ENCODE measurements around the gene ZMAT3. TPM values are rescaled to one million over a fixed set of nuclear protein-coding genes. Genes with fewer than 3 reads are reported as not detected.
A peak's percentile ranks its signal among the peaks of the same experiment; 100 is the strongest.
"Not testable (repeated sequence)": the region's sequence is repeated elsewhere in the genome, so short reads cannot be mapped to it uniquely, and the experiment has no call there.

ZMAT3 gene
- total RNA-seq, 2 experiments from 2014 or later = 9.5 to 9.9 TPM

DNA sequence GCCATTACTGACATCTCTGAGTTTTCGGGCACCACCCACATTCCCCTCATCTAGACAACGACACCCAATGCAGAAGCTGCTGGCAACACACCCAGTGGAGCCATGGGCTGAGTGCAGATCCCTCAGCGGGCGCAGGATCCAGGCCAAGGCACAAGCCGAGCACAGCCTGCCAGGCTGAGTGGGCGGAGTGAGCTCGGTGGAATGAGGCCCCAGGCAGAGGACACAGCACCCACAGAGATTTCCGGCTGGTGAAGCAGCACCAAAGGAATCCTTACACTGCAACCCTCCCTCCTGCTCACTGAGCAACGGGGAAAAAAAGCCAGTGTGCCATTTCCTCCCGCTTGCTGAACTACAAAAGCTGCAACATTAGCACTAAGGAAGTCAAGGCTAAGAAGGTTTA, 34.3 kb downstream of the ZMAT3 start:
- POLR2A ChIA-PET = interaction anchor here (0.6 kb wide), 1 partner anchor 9 kb away, joined by 3 read pairs; no protein-coding TSS in a partner anchor
- intact Hi-C loops (cut with DNase I, micrococcal nuclease) = no loop called here
- CTCF ChIA-PET = interaction anchor here (0.5 to 2.0 kb wide), 9 partner anchors 10 to 524 kb away, joined by 3 to 6 read pairs (median 4); no protein-coding TSS in a partner anchor

DNA sequence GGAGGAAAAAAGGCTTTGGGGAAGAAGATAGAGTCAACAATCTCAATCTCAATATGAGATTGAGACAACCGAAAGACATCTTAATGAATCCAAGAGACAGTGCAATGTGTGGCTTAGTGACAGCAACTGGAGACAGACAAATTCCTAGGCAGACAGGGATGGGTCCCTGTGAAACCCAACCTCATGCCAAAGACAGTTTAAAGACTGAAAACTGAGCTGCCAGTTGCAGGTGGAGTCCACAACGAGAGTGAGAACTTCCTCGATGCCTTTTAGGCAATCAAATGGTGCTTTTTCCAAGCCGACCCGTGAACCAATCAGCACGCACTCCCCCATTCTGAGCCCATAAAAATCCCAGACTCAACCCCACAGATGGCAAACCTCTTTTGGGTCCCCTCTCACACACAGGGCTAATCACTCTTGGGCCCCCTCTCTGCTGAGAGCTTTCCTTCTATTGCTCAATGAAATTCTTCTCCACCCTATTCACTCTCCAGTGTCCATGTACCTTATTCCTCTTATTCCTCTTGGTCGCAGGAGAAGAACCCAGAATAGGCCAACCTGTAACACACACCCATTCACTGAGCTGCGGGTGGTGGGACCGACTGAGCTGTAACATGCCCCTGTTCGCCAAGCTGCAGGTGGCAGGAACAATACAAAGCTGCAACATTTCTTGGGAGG, 34.8 kb downstream of the ZMAT3 start:
- intact Hi-C loops (cut with DNase I, micrococcal nuclease) = no loop called here
- DNase-seq = no peak
- Mint-ChIP-seq H3K27me3 (no peaks in the 10 kb centered on the region), H3K9me3 (ENCODE audit: low read depth) (peaks cover 13% of the 10 kb centered on the region), H3K4me3 (peak overlapping the region; percentile 60), H3K27ac (peak overlapping the region; percentile 90), H3K4me1 (peaks cover 3% of the 10 kb centered on the region), H3K36me3 (ENCODE audit: low read depth) (peaks cover 24% of the 10 kb centered on the region)
- CTCF ChIA-PET = interaction anchor here (1.2 to 2.0 kb wide), 4 partner anchors 9 to 285 kb away, joined by 3 to 5 read pairs (median 4); no protein-coding TSS in a partner anchor
- no peak for ATAC-seq
- POLR2A ChIA-PET = interaction anchor here (0.6 kb wide), 2 partner anchors 10 to 14 kb away, joined by 3 read pairs; no protein-coding TSS in a partner anchor

More for the DNA sequence above, 34.3 kb downstream of the ZMAT3 start:
- no peaks in the 10 kb centered on the region for H3K27me3 Mint-ChIP-seq
- peaks cover 3% of the 10 kb centered on the region for H3K4me1 Mint-ChIP-seq
- peak overlapping the region; percentile 60 for H3K4me3 Mint-ChIP-seq
- H3K36me3 Mint-ChIP-seq (ENCODE audit: low read depth) = peaks cover 28% of the 10 kb centered on the region
- peak overlapping the region; percentile 90 for H3K27ac Mint-ChIP-seq
- peak; percentile 98 for ATAC-seq
- peaks cover 13% of the 10 kb centered on the region for H3K9me3 Mint-ChIP-seq (ENCODE audit: low read depth)
- peak; percentile 83 for DNase-seq

DNA sequence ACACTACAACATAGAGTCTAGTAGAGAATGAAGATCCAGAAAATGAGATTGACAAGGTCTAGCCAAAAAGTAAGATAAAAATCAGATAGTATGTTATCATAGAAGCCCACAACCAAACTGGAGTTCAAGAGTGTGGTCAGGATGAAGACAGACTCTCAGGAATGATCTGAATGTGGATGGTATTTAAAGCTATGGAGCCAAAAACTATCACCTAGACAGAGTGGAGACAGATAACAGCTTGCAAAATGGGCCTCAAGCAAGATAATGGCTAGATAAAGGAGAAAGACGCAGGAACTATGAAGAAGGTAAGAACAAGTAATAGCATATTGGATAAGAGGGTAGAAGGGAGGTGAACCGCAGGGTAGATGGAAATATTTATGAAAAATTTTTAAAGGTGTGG, 35.4 kb downstream of the ZMAT3 start:
- ChIA-PET CTCF (no interaction called here), POLR2A (interaction anchor here (0.6 kb wide), 1 partner anchor 14 kb away, joined by 3 read pairs; no protein-coding TSS in a partner anchor)
- ATAC-seq (no peak), DNase-seq (no peak)
- intact Hi-C loops (cut with DNase I, micrococcal nuclease) = no loop called here
- Mint-ChIP-seq H3K4me3 (no peak overlapping the region), H3K9me3 (ENCODE audit: low read depth) (peaks cover 9% of the 10 kb centered on the region), H3K4me1 (peaks cover 3% of the 10 kb centered on the region), H3K27me3 (no peaks in the 10 kb centered on the region), H3K36me3 (ENCODE audit: low read depth) (peaks cover 19% of the 10 kb centered on the region), H3K27ac (no peak overlapping the region)

DNA sequence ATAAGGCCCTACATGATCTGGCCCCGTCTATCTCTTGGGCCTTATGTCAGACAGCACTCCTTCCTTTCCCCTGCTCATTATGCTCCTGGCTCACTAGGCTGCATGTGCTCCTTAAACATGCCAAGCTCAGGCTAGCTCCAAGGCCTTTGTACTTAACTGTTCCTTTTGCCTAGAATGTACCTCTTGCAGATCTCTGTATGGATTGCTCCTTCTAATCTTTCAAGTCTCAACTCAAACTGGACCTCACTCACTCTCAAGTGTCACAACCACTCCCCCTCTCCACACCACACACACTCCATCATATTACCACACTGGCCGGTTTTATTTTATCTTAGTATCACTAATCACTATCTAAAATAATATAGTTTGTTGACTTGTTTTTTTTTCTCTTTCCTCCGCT, 36.4 kb downstream of the ZMAT3 start:
- CTCF ChIA-PET = interaction anchor here (0.6 kb wide), 1 partner anchor 11 kb away, joined by 4 read pairs; no protein-coding TSS in a partner anchor
- Mint-ChIP-seq H3K9me3 (ENCODE audit: low read depth) (peaks cover 3% of the 10 kb centered on the region), H3K27me3 (no peaks in the 10 kb centered on the region), H3K36me3 (ENCODE audit: low read depth) (peaks cover 15% of the 10 kb centered on the region), H3K27ac (no peak overlapping the region), H3K4me1 (peaks cover 3% of the 10 kb centered on the region), H3K4me3 (no peak overlapping the region)
- DNase-seq = no peak
- intact Hi-C loops (cut with DNase I, micrococcal nuclease) = no loop called here
- POLR2A ChIA-PET = no interaction called here
- ATAC-seq = no peak

DNA sequence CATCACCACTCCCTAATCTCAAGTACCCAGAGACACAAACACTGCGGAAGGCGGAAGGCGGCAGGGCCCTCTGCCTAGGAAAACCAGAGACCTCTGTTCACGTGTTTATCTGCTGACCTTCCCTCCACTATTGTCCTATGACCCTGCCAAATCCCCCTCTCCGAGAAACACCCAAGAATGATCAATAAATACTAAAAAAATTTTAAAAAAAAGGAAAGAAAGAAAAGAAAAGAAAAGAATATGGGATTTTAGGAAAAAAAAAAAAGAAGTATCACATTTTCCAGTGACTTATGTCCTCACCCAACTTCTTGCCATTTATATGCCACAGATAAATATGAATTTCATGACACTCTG, 38.3 kb downstream of the ZMAT3 start:
- DNase-seq; H3K9me3 Mint-ChIP-seq (ENCODE audit: low read depth); H3K27ac Mint-ChIP-seq; intact Hi-C loops (cut with DNase I, micrococcal nuclease); H3K36me3 Mint-ChIP-seq (ENCODE audit: low read depth); POLR2A ChIA-PET; H3K4me3 Mint-ChIP-seq; CTCF ChIA-PET; ATAC-seq; H3K27me3 Mint-ChIP-seq; H3K4me1 Mint-ChIP-seq: not testable (repeated sequence)

DNA sequence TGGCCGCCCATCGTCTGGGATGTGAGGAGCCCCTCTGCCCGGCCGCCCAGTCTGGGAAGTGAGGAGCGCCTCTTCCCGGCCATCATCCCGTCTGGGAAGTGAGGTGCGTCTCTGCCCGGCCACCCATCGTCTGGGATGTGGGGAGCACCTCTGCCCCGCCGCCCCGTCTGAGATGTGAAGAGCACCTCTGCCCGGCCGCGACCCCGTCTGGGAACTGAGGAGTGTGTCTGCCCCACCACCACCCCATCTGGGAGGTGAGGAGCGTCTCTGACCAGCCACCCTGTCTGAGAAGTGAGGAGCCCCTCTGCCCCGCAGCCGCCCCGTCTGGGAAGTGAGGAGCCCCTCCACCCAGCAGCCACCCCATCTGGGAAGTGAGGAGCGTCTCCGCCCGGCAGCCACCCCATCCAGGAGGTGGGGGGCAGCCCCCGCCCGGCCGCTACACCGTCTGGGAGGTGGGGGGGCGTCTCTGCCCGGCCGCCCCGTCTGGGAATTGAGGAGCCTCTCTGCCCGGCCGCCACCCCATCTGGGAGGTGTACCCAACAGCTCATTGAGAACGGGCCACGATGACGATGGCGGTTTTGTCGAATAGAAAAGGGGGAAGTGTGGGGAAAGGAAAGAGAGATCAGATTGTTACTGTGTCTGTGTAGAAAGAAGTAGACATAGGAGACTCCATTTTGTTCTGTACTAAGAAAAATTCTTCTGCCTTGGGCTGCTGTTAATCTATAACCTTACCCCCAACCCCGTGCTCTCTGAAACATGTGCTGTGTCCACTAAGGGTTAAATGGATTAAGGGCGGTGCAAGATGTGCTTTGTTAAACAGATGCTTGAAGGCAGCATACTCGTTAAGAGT, 38.9 kb downstream of the ZMAT3 start:
- intact Hi-C loops (cut with DNase I, micrococcal nuclease); H3K4me3 Mint-ChIP-seq; H3K9me3 Mint-ChIP-seq (ENCODE audit: low read depth); DNase-seq; H3K27ac Mint-ChIP-seq; CTCF ChIA-PET; ATAC-seq; POLR2A ChIA-PET; H3K36me3 Mint-ChIP-seq (ENCODE audit: low read depth); H3K27me3 Mint-ChIP-seq: not testable (repeated sequence)
- H3K4me1 Mint-ChIP-seq = peaks cover 14% of the 10 kb centered on the region

DNA sequence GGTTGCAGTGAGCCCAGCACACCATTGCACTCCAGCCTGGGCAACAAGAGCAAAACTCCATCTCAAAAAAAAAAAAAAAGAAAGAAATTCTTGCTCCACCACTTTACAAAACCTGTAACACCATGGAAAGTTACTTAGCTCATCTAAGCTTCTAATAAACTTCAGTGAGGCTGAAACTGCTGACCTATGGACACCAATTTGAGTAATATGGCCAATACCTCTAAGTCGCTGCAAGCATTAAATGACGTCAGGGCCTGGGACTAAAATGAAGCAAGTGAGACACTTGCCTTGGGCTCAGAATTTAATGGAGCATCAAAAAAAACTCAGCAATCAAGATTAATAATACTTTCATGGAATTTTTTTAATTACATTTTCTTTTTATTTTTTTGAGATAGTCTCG, 42.5 kb downstream of the ZMAT3 start:
- ATAC-seq (no peak), DNase-seq (no peak)
- intact Hi-C loops (cut with DNase I, micrococcal nuclease) = no loop called here
- Mint-ChIP-seq H3K27me3 (no peaks in the 10 kb centered on the region), H3K27ac (no peak overlapping the region), H3K9me3 (ENCODE audit: low read depth) (no peaks in the 10 kb centered on the region), H3K4me3 (no peak overlapping the region), H3K4me1 (peaks cover 24% of the 10 kb centered on the region), H3K36me3 (ENCODE audit: low read depth) (peaks cover 3% of the 10 kb centered on the region)
- CTCF ChIA-PET = interaction anchor here (1.1 to 2.1 kb wide), 2 partner anchors 9 to 14 kb away, joined by 5 to 10 read pairs; no protein-coding TSS in a partner anchor
- POLR2A ChIA-PET = no interaction called here

DNA sequence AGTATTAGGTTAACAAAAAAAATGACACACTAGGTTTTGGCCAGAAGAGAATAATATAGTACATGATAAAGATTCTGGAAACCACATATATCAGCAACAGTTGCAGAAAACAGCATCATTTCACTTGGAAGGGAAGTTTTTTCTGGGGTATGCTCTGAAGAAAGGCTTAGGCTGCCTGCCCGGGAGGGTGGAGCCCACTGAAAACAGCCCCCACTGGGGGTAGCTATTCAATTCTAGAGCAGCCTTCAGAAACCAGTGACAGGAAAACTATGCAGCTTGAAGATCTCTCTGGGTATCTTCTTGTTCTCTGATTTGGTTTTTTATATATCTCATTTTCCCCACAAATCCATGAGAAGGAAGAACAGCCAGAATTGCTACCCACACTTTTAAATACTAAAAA, 43.2 kb downstream of the ZMAT3 start:
- H3K27me3 Mint-ChIP-seq = no peaks in the 10 kb centered on the region
- DNase-seq (no peak), ATAC-seq (no peak)
- intact Hi-C loops (cut with DNase I, micrococcal nuclease) = no loop called here
- no peaks in the 10 kb centered on the region for H3K9me3 Mint-ChIP-seq (ENCODE audit: low read depth)
- POLR2A ChIA-PET = interaction anchor here (1.2 kb wide), 1 partner anchor 43 kb away, joined by 5 read pairs; no protein-coding TSS in a partner anchor
- no peak overlapping the region for H3K4me3 Mint-ChIP-seq
- peaks cover 24% of the 10 kb centered on the region for H3K4me1 Mint-ChIP-seq
- no peak overlapping the region for H3K27ac Mint-ChIP-seq
- CTCF ChIA-PET = interaction anchor here (1.1 to 2.1 kb wide), 2 partner anchors 9 to 13 kb away, joined by 5 to 10 read pairs; no protein-coding TSS in a partner anchor
- H3K36me3 Mint-ChIP-seq (ENCODE audit: low read depth) = peaks cover 3% of the 10 kb centered on the region

DNA sequence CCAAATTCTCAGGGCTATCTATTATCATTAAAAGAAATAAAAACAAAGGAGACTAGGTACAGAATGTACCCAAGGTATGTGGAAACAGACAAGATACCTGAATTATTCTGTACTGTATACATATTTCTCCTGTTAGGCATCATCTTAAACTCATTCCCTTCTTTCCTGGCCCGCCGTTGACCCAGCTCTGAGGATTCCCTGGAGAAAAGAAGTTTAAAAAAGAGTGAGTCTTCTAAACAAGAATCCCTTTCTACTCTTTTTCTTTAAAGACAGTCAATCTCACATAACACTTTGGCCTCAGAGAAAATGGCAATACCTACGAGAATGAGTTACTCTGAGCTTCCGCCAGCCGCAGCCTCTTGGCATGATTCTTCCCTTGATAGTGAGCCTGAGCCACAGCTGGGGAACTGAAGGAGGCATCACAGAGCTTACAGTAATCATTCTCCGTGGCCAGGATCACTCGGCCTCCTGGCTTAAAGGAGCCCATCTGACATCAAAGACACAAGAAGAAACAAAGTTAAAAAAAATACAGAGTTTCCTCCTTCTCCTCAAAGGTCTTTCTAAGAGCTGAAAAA, 44.2 kb downstream of the ZMAT3 start:
- H3K27ac Mint-ChIP-seq = peak overlapping the region; percentile 80
- H3K36me3 Mint-ChIP-seq (ENCODE audit: low read depth) = peaks cover 3% of the 10 kb centered on the region
- H3K4me1 Mint-ChIP-seq = peaks cover 24% of the 10 kb centered on the region
- no peaks in the 10 kb centered on the region for H3K27me3 Mint-ChIP-seq
- intact Hi-C loops (cut with DNase I, micrococcal nuclease) = no loop called here
- H3K4me3 Mint-ChIP-seq = no peak overlapping the region
- ChIA-PET CTCF (interaction anchor here (0.6 to 2.1 kb wide), 5 partner anchors 11 to 294 kb away, joined by 3 to 10 read pairs (median 3); no protein-coding TSS in a partner anchor), POLR2A (interaction anchor here (1.2 kb wide), 1 partner anchor 44 kb away, joined by 5 read pairs; no protein-coding TSS in a partner anchor)
- DNase-seq (peak; percentile 63), ATAC-seq (peak; percentile 87)
- H3K9me3 Mint-ChIP-seq (ENCODE audit: low read depth) = no peaks in the 10 kb centered on the region

DNA sequence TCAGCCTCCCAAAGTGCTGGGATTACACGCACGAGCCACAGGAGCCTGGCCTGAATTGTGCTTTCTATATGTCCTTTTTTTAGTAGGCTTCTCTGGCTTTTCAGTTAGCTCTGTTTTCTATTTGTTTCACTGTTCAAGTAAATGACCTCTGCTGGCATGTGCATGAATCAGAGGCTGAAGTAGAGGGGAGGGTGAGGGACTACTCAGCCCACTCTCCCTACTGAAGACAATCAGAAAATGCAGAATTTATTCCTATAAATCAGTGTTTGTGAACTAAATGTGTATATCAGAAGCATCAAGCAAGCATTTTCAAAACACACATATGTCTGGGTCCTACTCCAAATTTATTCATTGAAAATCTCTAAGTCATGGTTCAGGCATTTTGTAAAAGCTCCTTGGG, 45.0 kb downstream of the ZMAT3 start:
- DNase-seq (no peak), ATAC-seq (no peak)
- ChIA-PET CTCF (interaction anchor here (0.6 to 2.1 kb wide), 4 partner anchors 11 to 295 kb away, joined by 3 to 10 read pairs (median 4); no protein-coding TSS in a partner anchor), POLR2A (no interaction called here)
- Mint-ChIP-seq H3K27ac (no peak overlapping the region), H3K27me3 (no peaks in the 10 kb centered on the region), H3K4me1 (peaks cover 26% of the 10 kb centered on the region), H3K4me3 (no peak overlapping the region), H3K9me3 (ENCODE audit: low read depth) (no peaks in the 10 kb centered on the region), H3K36me3 (ENCODE audit: low read depth) (peaks cover 3% of the 10 kb centered on the region)
- intact Hi-C loops (cut with DNase I, micrococcal nuclease) = no loop called here

Data from activated CD4-positive, alpha-beta T cell treated with anti-CD3 and anti-CD28 coated beads for 36 hours (primary cell).